ENCODE data around the gene MUC5B. TPM values are rescaled to one million over a fixed set of nuclear protein-coding genes. Genes with fewer than 3 reads are reported as not detected.

MUC5B gene
- total RNA-seq, 1 donor, result not detected

GRCh38 chr11:1298695-1299492 lies 76.0 kb downstream of the MUC5B start:
- H3K4me3 ChIP-seq (ENCODE audit: low read depth, low read length), result no peak overlapping the region
- DNase-seq (ENCODE audit: low read depth), result peak; percentile 71

GRCh38 chr11:1299621-1300020 lies 76.8 kb downstream of the MUC5B start:
- H3K4me3 ChIP-seq (ENCODE audit: low read depth, low read length), result no peak overlapping the region
- DNase-seq (ENCODE audit: low read depth), result no peak
- TF ChIP-seq CTCF (IDR thresholded peaks at IDR 0.05; ENCODE audit: insufficient read depth, low read length), result no peak

More at GRCh38 chr11:1298695-1299492, 76.0 kb downstream of the MUC5B start:
- TF ChIP-seq CTCF (IDR thresholded peaks at IDR 0.05; ENCODE audit: insufficient read depth, low read length), result no peak

DNA sequence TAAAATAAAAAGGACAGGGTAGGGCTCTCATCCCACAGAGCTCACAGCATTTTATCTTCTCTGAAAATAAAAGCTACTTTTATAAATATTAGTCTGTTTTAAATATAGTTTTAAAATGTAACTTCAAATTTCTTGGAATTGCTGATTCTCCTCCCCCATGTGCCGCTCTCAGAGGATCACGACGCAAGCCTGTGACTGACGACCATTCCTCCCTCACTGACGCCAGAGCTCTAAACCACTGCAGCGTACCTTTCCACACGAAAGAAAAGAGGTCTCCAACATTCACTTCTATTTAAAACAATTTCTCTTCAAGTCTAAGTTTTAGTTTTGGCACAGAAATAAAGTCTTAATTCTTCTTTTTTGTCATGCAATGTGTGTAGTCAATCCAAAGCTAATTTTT lies 77.3 kb downstream of the MUC5B start:
- H3K4me3 ChIP-seq (ENCODE audit: low read depth, low read length), result no peak overlapping the region
- TF ChIP-seq CTCF (IDR thresholded peaks at IDR 0.05; ENCODE audit: insufficient read depth, low read length), result no peak
- DNase-seq (ENCODE audit: low read depth), result no peak

DNA sequence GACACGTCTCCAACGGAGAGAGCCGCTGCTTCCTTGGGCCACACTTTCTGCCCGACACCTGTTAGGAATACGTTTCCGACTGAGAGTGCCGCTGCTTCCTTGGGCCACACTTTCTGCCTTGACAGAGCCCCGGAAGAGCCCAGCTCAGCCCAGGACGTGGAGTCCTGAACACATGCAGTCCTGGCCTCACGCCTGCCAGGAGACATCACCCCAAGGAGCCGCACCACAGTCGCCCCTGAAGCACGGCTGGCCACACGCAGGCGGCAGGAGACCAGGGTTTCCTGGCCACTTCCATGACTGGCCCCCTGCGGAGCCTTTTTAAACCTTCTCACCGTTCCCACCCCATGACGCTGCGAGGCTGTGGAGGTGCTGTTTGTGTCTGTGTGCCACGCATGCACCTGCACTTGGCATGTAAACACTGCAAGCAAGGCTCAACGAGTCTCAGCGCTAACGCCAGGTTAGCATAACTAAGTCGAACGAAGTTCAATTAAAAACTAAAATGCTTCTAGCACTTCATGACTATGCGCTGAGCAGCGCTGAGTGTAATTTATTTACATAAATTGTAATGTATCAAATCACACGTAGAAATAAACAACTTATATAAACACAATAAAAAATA lies 77.8 kb downstream of the MUC5B start:
- no peak for TF ChIP-seq CTCF (IDR thresholded peaks at IDR 0.05; ENCODE audit: insufficient read depth, low read length)
- DNase-seq (ENCODE audit: low read depth), result no peak
- no peak overlapping the region for H3K4me3 ChIP-seq (ENCODE audit: low read depth, low read length)

DNA sequence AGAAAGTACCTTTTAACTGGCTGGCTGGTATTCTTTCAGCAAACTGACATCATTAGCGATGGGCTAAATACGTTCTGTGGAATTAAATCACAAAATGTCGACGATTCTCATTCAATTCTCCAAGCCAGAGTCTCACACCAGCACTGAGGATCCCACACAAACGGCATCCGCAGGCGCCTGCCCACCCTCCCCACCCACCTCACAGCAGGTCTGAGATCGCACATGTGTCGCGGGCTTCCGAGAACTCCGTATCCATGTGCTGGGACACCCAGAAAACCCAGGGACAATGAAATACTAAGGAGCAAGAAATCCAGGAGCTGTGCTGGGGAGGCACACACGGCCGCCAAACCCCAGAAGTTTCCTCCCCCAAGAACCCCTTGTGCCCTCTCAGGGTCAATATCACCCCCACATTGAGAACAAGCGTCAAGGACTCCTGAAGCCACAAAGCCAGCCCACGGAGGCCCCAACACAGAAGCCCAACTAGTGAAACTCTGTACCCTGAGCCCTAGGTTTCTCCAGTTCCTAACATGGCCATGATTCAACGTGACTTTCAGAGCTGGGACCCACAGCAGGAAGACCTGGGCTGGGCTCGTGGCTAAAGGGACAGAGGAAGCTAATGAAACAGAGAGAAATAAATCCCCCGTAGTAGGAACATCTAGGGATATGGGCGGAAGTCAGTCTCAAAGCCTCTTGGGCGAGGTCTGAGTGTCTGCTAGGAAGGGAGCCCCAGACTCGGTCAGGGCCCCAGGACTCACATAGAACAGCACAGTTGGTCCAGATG lies 78.5 kb downstream of the MUC5B start:
- TF ChIP-seq CTCF (IDR thresholded peaks at IDR 0.05; ENCODE audit: insufficient read depth, low read length), result no peak
- H3K4me3 ChIP-seq (ENCODE audit: low read depth, low read length), result no peak overlapping the region
- no peak for DNase-seq (ENCODE audit: low read depth)

DNA sequence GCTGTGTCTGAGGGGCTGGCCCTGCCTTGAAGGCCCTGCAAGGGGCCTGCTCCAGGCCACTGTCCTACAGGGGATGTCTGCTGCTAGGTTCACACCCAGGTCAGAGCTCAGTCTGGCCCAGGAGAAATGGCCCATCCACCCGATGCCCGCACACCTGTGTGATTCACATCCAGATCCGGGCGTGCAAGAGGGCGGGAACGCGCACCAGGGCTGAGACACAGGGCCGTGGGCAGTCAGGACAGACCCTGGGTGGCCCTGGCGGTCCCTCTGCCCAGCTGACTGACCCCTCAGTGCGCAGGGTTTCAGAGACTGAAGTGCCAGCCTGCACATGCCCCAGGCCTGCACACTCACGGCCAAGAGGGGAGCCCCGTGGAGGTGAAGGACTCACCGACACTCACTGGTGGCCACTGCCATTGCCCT lies 79.2 kb downstream of the MUC5B start:
- DNase-seq (ENCODE audit: low read depth), result no peak
- H3K4me3 ChIP-seq (ENCODE audit: low read depth, low read length), result no peak overlapping the region
- no peak for TF ChIP-seq CTCF (IDR thresholded peaks at IDR 0.05; ENCODE audit: insufficient read depth, low read length)

Data from fibroblast of the aortic adventitia (primary cell).